Transverse colon (tissue), 4 donors: ENCODE data around the gene ERICH6B.

Source experiments
- POLR2A ChIP-seq: fragments of 450-650 bp; IDR thresholded peaks from one replicate; pipeline ENCODE4 v1.6.1; 2016; ENCODE audit warnings: antibody characterized with exemption, mild to moderate bottlenecking, moderate library complexity
- POLR2AphosphoS5 ChIP-seq, 3 donors: sonication (generic); formaldehyde crosslinking; IDR thresholded peaks; one replicate each; pipeline ENCODE4 v1.6.1; 2016; ENCODE audit warnings: antibody characterized with exemption in 3 of 3
- TF ChIP-seq, protein P1 (sequence below), 5 experiments: fragments of 200-600 bp in 3 of 5; fragments of 450-650 bp in 2 of 5; sonication (generic) in 3 of 5; IDR thresholded peaks; 1 replicate in 2 of 5; 2 replicates in 3 of 5; pipeline ENCODE4 v1.5.1; 2016 to 2017; ENCODE audit warnings: antibody characterized with exemption in 5 of 5, inconsistent platforms in 3 of 5, mild to moderate bottlenecking in 2 of 5, moderate library complexity in 1 of 5

DNA sequence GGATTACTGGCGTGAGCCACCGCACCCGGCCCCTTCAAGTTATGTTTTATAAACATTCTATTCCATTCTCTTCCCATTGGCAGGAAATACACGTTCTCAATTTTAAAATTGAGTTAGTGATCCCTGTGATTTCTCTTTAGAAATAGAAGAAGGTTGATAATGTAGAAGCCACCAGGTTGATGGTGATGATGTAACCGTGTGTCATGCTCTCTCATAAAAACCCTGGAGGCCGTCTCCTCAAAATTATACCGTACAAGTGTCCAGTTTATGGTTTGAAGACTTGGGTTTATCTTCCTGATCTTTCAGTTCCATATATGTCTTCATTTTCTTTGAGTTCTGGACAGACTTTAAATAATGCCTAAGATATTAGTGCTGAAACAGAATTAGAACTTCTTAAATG, 118.6 kb downstream of the ERICH6B start:
- TF ChIP-seq, protein P1, sequence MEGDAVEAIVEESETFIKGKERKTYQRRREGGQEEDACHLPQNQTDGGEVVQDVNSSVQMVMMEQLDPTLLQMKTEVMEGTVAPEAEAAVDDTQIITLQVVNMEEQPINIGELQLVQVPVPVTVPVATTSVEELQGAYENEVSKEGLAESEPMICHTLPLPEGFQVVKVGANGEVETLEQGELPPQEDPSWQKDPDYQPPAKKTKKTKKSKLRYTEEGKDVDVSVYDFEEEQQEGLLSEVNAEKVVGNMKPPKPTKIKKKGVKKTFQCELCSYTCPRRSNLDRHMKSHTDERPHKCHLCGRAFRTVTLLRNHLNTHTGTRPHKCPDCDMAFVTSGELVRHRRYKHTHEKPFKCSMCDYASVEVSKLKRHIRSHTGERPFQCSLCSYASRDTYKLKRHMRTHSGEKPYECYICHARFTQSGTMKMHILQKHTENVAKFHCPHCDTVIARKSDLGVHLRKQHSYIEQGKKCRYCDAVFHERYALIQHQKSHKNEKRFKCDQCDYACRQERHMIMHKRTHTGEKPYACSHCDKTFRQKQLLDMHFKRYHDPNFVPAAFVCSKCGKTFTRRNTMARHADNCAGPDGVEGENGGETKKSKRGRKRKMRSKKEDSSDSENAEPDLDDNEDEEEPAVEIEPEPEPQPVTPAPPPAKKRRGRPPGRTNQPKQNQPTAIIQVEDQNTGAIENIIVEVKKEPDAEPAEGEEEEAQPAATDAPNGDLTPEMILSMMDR (IDR thresholded peaks at IDR 0.05): no peak
- TF ChIP-seq POLR2A: no peak
- no peak for TF ChIP-seq POLR2AphosphoS5 (IDR thresholded peaks at IDR 0.05)
